Inferior parietal cortex (tissue), 1 donor: Measurements from ENCODE around the gene SYT11.
"Not testable (repeated sequence)": the region's sequence is repeated elsewhere in the genome, so short reads cannot be mapped to it uniquely, and the experiment has no call there.

Source experiments
- DNase-seq: peaks from one replicate; pipeline ENCODE4 v3.0.0-alpha.2; 2016; ENCODE audit errors: extremely low spot score

SYT11 gene

GRCh38 chr1:155859881-155860871 is 809 bp downstream of the SYT11 start:
- peak; percentile 82 for DNase-seq

DNA sequence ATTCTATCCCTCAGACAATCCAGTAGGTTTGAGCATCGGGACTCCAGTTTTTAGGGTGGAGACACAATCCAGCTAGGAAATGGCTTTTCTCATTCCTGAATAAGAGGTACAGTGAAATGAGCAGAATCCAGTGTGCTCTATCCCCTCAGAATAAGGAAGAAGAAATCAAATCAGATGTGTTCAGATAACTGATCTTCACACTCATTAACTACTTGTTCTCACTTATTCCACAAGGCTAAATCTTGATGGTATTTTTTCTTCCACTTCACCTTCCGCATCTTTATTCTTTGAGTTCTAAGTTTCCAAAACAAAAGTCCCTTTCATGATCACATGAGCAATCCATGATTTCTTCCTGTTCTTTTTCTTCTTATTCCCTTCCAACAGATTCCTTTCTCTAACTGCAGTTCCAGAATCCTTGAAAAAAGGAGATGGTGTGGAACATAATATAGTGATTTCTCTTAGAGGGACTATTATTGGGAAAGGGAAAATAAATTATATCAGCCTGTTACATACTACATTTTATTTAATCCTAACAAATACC is 1.7 kb downstream of the SYT11 start:
- DNase-seq, result no peak

- no peak for DNase-seq
Observed at GRCh38 chr1:155861896-155862295, 2.5 kb downstream of the SYT11 start.

DNA sequence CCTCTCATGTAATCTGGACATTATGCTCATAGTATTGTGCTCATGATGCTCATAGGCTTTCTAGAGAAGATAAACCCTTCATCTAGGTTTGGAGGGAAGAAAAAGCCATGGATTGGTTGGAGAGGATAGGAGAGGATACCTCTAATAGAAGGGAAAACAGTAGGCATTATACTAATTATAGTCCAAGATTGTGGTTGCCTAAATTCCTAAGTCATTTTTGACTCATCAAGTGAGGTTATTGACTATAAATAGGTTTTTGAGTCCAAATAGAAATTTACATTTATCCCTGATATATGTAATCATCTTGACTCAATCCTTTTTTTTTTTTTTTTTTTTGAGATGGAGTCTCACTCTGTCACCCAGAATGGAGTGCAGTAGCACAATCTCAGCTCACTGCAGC is 5.0 kb downstream of the SYT11 start:
- DNase-seq, result no peak

DNA sequence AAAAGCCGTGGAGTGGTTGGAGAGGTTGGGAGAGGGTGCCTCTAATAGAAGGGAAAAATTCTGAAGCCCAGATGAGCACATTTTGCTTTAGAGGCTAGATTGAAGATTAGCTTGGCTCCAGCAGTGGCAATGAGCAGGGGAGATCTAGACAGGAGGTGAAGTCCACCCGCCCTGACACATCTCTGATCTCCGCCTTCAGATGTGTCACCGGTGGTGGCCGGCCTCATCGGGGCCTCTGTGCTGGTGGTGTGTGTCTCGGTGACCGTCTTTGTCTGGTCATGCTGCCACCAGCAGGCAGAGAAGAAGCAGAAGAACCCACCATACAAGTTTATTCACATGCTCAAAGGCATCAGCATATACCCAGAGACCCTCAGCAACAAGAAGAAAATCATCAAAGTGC is 8.4 kb downstream of the SYT11 start:
- no peak for DNase-seq

- peak; percentile 93 for DNase-seq
Observed at GRCh38 chr1:155871390-155871789, 12.0 kb downstream of the SYT11 start.

DNA sequence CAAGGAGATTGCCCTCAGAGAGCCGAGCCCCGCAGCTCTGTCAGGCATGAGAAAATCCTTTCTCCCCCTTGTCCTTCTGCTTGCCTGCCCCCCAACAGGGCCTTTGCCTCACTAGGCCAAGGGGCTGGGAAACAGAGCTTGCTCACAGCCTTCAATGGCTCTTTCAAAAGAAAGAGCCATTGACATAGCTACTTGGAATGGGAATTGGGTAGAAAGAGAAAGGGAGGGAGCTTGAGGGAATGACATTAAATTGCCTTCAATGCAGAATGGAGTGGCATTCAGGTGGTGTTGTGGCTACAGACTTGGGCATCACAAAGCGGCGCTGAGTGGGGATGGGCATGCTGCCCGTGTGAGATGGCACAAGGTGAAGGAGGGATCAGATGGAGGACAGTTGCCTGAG is 13.2 kb downstream of the SYT11 start:
- DNase-seq, result no peak

DNA sequence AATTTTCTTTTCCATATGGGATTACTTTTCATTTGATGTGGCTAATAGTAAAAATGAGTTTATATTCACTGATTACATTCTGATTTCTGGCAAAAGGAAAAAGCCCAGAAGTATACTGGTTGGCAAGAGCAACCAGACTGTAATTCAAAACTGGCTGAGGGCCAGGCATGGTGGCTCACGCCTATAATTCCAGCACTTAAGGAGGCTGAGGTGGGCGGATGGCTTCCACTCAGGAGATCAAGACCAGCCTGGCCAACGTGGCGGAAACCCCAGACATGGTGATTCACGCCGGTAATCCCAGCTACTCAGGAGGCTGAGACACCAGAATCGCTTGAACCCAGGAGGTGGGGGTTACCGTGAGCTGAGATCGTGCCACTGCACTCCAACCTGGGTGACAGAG is 14.5 kb downstream of the SYT11 start:
- no peak for DNase-seq

DNA sequence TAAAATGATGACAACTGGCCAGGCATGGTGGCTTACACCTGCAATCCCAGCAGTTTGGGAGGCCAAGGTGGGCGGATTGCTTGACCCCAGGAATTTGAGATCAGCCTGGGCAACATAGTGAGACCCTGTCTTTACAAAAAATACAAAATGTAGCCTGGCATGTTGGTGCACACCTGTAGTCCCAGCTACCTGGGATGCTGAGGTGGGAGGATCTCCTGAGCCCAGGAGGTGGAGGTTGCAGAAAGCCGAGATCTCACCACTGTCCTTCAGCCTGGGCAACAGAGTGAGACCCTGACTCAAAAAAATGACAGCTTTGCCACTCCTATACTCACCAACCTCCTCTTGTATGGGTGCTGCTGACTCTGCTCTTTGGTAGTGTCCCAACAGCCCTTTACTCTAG is 18.6 kb downstream of the SYT11 start:
- DNase-seq, result no peak

GRCh38 chr1:155880251-155880650 is 20.9 kb downstream of the SYT11 start:
- no peak for DNase-seq

GRCh38 chr1:155880950-155881349 is 21.6 kb downstream of the SYT11 start:
- DNase-seq, result no peak

GRCh38 chr1:155882235-155882634 is 22.9 kb downstream of the SYT11 start:
- no peak for DNase-seq

DNA sequence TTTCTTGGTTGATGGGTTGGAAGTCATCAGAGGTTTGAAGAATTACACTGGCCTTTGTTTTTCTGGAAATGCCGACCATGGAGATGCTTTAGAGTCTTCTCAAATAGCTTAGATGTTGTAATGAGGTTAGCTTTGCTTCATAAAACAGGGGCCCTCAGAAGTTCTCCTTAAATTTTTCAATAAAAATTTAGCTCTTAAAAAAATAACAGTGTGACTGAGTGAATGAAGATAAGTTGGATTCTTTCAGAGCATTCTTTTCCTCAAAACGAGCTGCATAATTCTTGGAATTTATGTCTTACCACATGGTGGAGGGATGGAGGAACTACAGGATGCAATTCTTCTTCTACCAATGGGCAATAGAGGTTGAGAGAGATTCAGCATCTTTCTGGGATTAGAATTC is 23.4 kb downstream of the SYT11 start:
- no peak for DNase-seq

GRCh38 chr1:155884031-155884960 is 24.9 kb downstream of the SYT11 start:
- DNase-seq, result no peak

- no peak for DNase-seq
Observed at GRCh38 chr1:155884982-155885381, 25.6 kb downstream of the SYT11 start.

DNA sequence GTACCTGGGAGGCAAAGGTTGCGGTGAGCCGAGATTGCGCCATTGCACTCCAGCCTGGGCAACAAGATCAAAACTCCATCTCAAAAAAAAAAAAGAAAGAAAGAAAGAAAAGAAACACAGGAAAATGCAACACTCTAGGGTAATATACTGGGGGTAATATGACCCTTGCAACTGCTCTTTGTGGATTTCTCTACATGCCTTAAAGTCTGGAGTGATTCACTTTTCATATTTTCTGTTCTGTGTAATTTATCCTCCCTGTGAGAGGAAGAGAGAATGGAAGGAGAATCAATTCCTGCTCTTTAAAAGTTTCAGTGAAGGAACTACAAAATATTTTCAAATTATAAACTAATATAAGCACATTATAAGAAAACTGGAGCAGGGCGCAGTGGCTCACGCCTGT is 29.1 kb downstream of the SYT11 start:
- no peak for DNase-seq

DNA sequence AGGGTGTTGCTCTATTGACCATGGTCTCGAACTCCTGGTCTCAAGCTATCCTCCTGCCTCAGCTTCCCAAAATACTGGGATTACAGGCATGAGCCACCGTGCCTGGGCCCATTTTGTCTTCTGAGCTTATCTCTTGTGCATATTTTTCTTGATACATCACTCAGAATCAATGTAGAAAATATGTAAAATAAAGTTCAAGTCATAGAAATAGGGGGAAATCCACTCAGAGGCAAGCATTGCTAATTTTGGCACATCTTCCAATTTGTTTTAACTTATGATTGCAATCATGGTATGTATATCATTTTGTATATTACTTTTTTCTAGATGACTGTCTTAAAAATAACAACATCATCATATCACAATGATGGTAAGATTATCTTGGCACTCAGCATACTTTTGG is 30.2 kb downstream of the SYT11 start:
- no peak for DNase-seq

DNA sequence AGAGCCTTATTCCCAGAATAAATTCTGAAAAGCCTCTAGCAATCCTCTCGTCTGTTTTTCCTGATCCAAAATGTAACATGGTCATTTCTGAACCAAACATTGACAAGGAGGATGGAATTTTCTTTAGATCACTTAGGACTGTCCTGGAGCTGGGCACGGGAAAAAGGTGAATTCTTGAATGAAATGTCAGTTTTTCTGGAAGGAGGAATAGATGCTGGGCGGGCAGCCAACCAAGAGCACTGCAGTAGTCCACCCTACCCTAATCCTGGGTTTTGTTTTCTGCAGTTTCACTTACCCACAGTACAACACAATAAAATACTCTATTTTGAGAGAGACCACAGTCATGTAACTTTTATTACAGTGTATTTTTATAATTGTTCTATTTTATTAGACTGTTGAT is 30.9 kb downstream of the SYT11 start:
- DNase-seq, result no peak

- no peak for DNase-seq
Observed at GRCh38 chr1:155892796-155893195, 33.4 kb downstream of the SYT11 start.

DNA sequence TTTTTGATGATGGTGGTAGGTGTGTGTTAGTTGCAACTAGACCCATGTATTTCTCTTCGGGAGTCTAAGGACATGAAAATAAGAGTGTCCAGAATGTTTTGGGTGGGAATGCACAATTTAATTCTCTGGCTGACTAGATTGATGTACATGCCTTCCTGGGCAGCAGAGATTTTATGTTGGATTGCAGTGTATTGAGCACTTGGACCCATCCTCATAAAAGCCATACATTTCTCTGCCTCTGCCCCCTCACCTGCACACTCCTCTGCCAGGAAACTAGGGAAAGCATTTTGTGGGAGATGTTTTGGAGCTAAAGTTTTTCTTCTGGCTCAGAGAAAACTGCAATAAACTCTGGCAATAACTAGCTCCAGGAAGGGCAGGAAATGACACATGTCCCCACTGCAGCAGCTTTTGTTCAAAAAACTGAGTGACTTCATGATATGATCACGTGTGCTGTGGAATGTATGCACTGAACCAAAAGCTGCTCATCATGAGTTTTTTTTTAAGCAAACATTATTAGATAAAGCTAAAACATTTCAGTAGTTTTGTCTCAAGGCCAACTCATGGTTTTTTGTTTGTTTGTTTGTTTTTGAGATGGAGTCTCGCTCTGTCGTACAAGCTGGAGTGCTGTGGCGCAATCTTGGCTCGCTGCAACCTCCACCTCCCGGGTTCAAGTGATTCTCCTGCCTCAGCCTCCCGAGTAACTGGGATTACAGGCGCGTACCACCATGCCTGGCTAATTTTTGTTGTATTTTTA is 34.2 kb downstream of the SYT11 start:
- no peak for DNase-seq

DNA sequence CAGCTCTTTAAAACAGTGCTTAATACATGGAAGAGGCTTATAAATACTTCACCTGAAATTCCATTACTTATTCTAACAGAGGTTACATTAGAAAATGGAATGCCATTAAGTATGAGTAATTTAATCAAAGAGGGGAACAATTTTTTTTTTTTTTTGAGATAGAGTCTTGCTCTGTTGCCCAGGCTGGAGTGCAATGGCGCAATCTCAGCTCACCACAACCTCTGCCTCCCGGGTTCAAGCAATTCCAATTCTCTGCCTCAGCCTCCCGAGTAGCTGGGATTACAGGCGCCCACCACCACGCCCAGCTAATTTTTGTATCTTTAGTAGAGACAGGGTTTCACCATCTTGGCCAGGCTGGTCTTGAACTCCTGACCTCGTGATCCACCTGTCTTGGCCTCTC is 36.2 kb downstream of the SYT11 start:
- DNase-seq, result not testable (repeated sequence)

DNA sequence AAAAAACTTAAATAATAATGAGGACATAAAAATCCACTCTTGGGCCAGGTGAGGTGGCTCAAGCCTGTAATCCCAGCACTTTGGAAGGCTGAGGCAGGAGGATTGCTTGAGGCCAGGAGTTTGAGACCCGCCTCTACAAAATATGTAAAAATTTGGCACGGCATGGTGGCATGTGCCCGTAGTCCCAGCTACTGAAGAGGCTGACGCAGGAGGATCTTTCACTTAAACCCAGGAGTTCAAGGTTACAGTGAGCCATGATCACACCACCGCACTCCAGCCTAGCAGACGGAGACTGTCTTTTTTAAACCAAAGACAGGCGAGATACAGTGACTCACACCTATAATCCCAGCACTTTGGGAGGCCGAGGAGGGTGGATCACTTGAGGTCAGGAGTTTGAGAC is 37.1 kb downstream of the SYT11 start:
- not testable (repeated sequence) for DNase-seq
